ENCODE results near the gene FAM50B.
A peak's percentile ranks its signal among the peaks of the same experiment; 100 is the strongest.

Gene FAM50B

DNA sequence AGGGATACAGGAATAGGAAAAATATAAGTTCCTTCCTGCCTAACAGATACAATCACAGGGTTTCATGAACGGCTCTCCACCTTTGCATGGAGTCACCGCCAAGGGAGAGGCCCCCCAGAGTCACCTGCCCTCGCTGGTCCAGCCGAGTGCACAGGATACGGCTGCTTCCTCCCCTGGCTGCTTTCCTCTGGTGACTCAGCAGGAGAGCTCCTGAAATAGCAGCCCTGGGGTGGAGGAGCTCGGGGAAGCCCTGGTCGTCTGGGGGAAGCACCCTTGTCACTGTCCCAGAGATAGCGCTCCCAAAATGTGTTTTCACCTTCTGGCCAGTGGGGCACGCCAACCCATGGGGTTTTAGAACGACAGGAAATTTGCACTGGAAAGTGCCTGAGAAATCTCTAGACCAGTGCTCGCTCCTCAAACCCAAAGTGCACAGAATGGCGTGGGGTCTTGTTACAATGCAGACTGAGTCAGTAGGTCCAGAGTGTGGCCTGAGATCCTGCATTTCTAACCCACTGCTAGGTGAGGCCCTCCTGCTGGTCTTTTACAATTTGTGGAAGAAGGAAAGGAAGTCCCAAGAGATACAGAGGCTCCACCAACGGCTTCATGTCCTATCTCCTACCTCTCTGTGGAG lies 35.9 kb upstream of the FAM50B start:
- peaks cover 15% of the 10 kb centered on the region for H3K27me3 Mint-ChIP-seq
- H3K4me3 Mint-ChIP-seq = no peak overlapping the region
- no peaks in the 10 kb centered on the region for H3K4me1 Mint-ChIP-seq
- DNase-seq = no peak
- no peaks in the 10 kb centered on the region for H3K9me3 Mint-ChIP-seq
- ATAC-seq = peak; percentile 54
- H3K27ac Mint-ChIP-seq = no peak overlapping the region

GRCh38 chr6:3813918-3814317 lies 35.3 kb upstream of the FAM50B start:
- ATAC-seq (no peak), DNase-seq (no peak)
- Mint-ChIP-seq H3K27ac (no peak overlapping the region), H3K9me3 (no peaks in the 10 kb centered on the region), H3K27me3 (peaks cover 10% of the 10 kb centered on the region), H3K4me1 (no peaks in the 10 kb centered on the region), H3K4me3 (no peak overlapping the region)

GRCh38 chr6:3814539-3814938 lies 34.6 kb upstream of the FAM50B start:
- H3K4me1 Mint-ChIP-seq = no peaks in the 10 kb centered on the region
- H3K9me3 Mint-ChIP-seq = no peaks in the 10 kb centered on the region
- ATAC-seq (no peak), DNase-seq (no peak)
- no peak overlapping the region for H3K27ac Mint-ChIP-seq
- H3K4me3 Mint-ChIP-seq = no peak overlapping the region
- peaks cover 8% of the 10 kb centered on the region for H3K27me3 Mint-ChIP-seq

GRCh38 chr6:3816251-3816650 lies 32.9 kb upstream of the FAM50B start:
- Mint-ChIP-seq H3K4me3 (no peak overlapping the region), H3K4me1 (no peaks in the 10 kb centered on the region), H3K9me3 (no peaks in the 10 kb centered on the region), H3K27ac (no peak overlapping the region), H3K27me3 (no peaks in the 10 kb centered on the region)
- no peak for DNase-seq
- no peak for ATAC-seq

DNA sequence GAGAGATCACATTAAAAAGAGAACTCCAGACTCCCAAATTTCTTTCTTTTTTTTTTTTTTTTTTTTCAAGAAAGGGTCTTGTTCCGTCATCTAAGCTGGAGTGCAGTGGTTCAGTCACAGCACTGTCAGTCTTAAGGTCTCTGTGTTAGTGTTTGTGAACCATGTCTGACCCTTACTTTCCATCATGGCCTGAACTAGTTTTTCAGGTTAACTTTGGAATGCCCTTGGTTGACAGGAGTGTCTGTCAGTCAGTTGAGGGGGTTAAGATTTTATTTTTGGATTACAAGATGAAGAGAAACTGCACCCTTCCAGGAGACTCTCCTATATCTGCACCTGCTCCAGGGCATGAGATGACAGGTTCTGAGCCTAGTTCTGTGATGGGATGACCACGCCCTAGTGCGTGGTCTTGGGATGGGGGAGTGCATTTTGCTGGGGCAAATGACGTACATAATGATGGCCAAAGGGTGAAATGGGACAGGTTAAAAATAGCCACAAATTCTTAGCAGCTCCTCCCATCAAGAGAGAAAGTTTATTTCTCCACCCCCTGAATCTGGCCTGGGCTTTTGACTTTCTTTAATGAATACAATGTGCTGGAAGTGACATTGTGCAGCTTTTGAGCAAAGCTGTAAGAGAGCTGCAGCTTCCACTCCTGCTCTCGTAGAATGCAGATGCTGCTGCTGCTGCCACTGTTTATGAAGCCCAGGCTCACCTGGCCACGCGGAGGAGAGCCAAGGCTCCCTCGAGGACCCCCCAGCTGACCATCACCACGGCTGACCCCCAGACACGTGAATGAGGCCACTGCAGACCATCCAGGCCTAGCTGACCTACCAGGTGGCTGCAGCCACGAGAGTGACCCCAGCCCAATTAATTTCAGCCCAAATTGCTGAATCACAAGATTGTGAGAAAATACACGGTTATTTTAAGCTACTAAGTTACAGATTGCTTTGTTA lies 29.7 kb upstream of the FAM50B start:
- DNase-seq (no peak), ATAC-seq (no peak)
- Mint-ChIP-seq H3K27ac (no peak overlapping the region), H3K9me3 (no peaks in the 10 kb centered on the region), H3K4me1 (no peaks in the 10 kb centered on the region), H3K27me3 (peaks cover 9% of the 10 kb centered on the region), H3K4me3 (no peak overlapping the region)

DNA sequence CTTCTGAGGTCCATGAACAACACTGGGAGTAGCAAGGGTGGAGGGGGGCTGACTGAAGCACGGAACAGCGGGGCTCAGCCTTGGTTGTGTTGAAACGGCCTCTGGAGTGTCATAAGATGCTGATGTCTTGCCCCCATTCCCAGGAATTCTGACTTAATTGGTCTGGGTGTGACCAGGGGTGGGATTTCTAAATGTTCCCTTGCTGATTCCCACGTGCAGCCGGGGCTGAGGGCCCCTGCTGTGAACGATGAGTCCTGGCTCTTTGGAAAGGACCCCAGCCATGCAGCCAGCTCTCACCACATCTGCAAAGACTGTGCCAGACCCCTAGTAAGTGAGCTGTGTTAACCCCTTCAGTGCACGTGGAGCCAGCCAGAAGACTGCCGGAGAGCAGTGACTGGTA lies 28.6 kb upstream of the FAM50B start:
- Mint-ChIP-seq H3K4me3 (no peak overlapping the region), H3K9me3 (no peaks in the 10 kb centered on the region), H3K27me3 (peaks cover 9% of the 10 kb centered on the region), H3K4me1 (no peaks in the 10 kb centered on the region), H3K27ac (no peak overlapping the region)
- DNase-seq (no peak), ATAC-seq (no peak)

- H3K4me1 Mint-ChIP-seq = no peaks in the 10 kb centered on the region
- no peak overlapping the region for H3K27ac Mint-ChIP-seq
- no peaks in the 10 kb centered on the region for H3K9me3 Mint-ChIP-seq
- DNase-seq (no peak), ATAC-seq (no peak)
- H3K27me3 Mint-ChIP-seq = peaks cover 9% of the 10 kb centered on the region
- no peak overlapping the region for H3K4me3 Mint-ChIP-seq
Measured at GRCh38 chr6:3822747-3823445, 26.3 kb upstream of the FAM50B start.

GRCh38 chr6:3823671-3824070 lies 25.5 kb upstream of the FAM50B start:
- Mint-ChIP-seq H3K27me3 (peaks cover 9% of the 10 kb centered on the region), H3K9me3 (no peaks in the 10 kb centered on the region), H3K4me1 (no peaks in the 10 kb centered on the region), H3K4me3 (no peak overlapping the region), H3K27ac (no peak overlapping the region)
- no peak for DNase-seq
- ATAC-seq = no peak

DNA sequence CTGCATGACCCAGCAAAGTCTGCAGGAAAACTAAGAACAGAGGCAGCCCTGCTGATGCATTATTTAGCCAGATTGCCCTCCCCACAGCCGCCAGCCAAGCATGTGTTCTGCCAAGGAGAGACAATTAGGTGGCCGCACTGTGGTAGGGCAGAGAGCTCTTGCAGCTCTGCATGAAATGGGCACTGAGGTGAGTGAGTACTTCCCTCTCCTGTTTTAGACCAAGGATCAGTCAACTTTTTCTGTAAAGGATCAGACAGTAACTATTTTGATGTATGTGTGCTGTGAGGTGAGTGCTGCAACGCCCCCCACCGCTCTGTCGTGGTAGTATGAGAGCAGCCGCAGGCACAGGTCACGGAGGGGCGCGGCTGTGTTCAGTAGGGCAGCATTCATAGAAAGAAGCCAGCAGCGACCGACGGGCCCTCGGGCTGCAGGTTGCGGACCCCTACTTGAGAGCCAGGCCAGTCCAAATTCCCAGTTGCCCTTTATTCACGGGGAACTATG lies 23.8 kb upstream of the FAM50B start:
- peaks cover 9% of the 10 kb centered on the region for H3K27me3 Mint-ChIP-seq
- no peak overlapping the region for H3K27ac Mint-ChIP-seq

DNA sequence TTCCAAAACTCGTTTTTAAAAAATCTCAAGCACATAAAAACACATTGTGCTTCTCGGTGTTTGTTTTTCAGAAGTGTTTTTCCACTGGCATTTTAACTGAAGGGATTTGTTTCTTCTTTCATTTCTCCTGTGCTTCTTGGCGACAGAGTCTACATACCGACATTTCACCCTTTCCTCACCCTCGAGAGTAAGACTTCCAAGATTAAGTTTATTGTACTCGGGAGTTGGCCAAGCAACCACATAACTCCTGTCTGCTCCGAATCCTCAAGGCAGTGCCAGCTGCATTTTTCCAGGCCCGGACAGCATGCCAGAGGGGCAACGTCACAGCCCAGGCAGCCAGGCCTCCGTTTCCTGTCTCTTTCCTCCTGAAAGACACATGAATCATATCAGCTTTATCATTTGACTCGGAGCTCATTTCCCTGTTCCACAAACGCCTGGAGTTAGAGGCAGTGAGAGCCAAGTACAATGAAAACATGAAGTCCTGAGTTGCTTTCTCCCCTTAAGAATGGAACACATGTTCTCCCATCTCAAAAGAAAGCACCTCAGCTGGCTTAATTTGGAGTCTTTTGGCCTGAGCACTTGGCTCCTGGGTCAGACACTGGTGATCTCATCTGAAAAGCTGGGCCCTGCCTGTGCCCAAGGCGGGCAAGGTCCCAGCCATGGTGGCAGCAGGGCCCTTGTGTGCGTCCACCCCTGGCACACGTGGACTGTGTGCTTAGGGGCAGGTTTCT lies 23.2 kb upstream of the FAM50B start:
- Mint-ChIP-seq H3K27me3 (peaks cover 9% of the 10 kb centered on the region), H3K4me1 (no peaks in the 10 kb centered on the region), H3K4me3 (no peak overlapping the region), H3K9me3 (no peaks in the 10 kb centered on the region), H3K27ac (no peak overlapping the region)
- DNase-seq = no peak
- ATAC-seq = no peak

More for the DNA sequence above, 23.8 kb upstream of the FAM50B start:
- Mint-ChIP-seq H3K4me1 (no peaks in the 10 kb centered on the region), H3K9me3 (no peaks in the 10 kb centered on the region), H3K4me3 (no peak overlapping the region)
- ATAC-seq (no peak), DNase-seq (no peak)

- H3K27ac Mint-ChIP-seq = no peak overlapping the region
- peaks cover 11% of the 10 kb centered on the region for H3K27me3 Mint-ChIP-seq
- H3K4me1 Mint-ChIP-seq = no peaks in the 10 kb centered on the region
- H3K4me3 Mint-ChIP-seq = no peak overlapping the region
- ATAC-seq (no peak), DNase-seq (no peak)
- no peaks in the 10 kb centered on the region for H3K9me3 Mint-ChIP-seq
Measured at GRCh38 chr6:3829285-3829684, 19.9 kb upstream of the FAM50B start.

- no peak overlapping the region for H3K27ac Mint-ChIP-seq
- no peak overlapping the region for H3K4me3 Mint-ChIP-seq
- no peaks in the 10 kb centered on the region for H3K9me3 Mint-ChIP-seq
- peaks cover 11% of the 10 kb centered on the region for H3K27me3 Mint-ChIP-seq
- no peak for ATAC-seq
- DNase-seq = no peak
- no peaks in the 10 kb centered on the region for H3K4me1 Mint-ChIP-seq
Measured at GRCh38 chr6:3830806-3831205, 18.4 kb upstream of the FAM50B start.

DNA sequence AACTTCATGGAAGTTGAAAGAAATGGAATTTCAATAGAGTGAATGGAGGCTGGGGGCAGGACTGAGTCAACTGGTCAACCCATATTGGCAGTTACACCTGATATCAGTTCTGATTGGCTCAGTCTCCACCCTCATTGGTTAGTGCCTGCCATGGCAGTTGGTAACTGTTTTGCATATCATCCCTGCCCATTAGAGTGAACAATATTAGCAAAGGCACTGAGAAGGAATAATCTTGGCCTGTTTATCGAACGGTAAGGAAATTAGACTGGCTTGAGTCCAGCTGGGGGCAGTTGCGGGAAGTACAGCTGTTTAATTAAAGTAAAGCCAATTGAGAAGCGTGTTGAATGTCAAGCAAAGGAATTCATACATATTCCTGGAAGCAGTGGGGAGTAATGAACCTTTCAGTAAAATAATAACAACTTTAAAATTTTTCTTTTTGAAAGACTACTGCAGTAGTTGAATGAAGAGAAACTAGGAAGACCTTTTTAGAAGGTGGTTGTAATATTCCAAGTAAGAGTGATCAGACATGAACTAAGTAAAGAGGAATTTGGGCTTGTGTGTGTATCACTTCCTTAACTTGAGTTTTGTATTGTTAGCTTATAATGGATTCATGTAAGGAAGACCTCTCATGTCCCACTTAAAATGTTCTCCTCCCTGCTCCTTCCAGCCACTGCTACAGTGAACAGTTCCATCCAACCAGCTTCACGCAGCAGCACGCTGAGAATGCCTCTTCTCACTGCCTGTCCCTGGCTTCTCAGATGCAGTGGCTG lies 17.2 kb upstream of the FAM50B start:
- Mint-ChIP-seq H3K4me1 (no peaks in the 10 kb centered on the region), H3K4me3 (no peak overlapping the region), H3K27me3 (peaks cover 11% of the 10 kb centered on the region), H3K27ac (no peak overlapping the region), H3K9me3 (no peaks in the 10 kb centered on the region)
- DNase-seq = no peak
- no peak for ATAC-seq

GRCh38 chr6:3835055-3835731 lies 14.0 kb upstream of the FAM50B start:
- no peak overlapping the region for H3K4me3 Mint-ChIP-seq

More at GRCh38 chr6:3835055-3835731, 14.0 kb upstream of the FAM50B start:
- Mint-ChIP-seq H3K27me3 (peaks cover 11% of the 10 kb centered on the region), H3K4me1 (no peaks in the 10 kb centered on the region), H3K27ac (no peak overlapping the region), H3K9me3 (no peaks in the 10 kb centered on the region)
- no peak for ATAC-seq
- DNase-seq = no peak

Data from stimulated activated naive CD8-positive, alpha-beta T cell treated with anti-CD3 and anti-CD28 coated beads, Interleukin-15, amount 100 ng/mL, for 72 hours (primary cell).